GM18519 (cell line): ENCODE measurements around the gene ADAMTS18.
"Not testable (repeated sequence)": the region's sequence is repeated elsewhere in the genome, so short reads cannot be mapped to it uniquely, and the experiment has no call there.

Source experiments
- ATAC-seq: cut with Tn5 transposase; IDR thresholded peaks from one replicate; pipeline ENCODE4 v1.9.1; 2021; ENCODE audit warnings: mild to moderate bottlenecking, moderate library complexity; ENCODE audit not compliant: unreplicated experiment, low FRiP score

ADAMTS18 gene, protein sequence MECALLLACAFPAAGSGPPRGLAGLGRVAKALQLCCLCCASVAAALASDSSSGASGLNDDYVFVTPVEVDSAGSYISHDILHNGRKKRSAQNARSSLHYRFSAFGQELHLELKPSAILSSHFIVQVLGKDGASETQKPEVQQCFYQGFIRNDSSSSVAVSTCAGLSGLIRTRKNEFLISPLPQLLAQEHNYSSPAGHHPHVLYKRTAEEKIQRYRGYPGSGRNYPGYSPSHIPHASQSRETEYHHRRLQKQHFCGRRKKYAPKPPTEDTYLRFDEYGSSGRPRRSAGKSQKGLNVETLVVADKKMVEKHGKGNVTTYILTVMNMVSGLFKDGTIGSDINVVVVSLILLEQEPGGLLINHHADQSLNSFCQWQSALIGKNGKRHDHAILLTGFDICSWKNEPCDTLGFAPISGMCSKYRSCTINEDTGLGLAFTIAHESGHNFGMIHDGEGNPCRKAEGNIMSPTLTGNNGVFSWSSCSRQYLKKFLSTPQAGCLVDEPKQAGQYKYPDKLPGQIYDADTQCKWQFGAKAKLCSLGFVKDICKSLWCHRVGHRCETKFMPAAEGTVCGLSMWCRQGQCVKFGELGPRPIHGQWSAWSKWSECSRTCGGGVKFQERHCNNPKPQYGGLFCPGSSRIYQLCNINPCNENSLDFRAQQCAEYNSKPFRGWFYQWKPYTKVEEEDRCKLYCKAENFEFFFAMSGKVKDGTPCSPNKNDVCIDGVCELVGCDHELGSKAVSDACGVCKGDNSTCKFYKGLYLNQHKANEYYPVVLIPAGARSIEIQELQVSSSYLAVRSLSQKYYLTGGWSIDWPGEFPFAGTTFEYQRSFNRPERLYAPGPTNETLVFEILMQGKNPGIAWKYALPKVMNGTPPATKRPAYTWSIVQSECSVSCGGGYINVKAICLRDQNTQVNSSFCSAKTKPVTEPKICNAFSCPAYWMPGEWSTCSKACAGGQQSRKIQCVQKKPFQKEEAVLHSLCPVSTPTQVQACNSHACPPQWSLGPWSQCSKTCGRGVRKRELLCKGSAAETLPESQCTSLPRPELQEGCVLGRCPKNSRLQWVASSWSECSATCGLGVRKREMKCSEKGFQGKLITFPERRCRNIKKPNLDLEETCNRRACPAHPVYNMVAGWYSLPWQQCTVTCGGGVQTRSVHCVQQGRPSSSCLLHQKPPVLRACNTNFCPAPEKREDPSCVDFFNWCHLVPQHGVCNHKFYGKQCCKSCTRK (N-terminal part only)

DNA sequence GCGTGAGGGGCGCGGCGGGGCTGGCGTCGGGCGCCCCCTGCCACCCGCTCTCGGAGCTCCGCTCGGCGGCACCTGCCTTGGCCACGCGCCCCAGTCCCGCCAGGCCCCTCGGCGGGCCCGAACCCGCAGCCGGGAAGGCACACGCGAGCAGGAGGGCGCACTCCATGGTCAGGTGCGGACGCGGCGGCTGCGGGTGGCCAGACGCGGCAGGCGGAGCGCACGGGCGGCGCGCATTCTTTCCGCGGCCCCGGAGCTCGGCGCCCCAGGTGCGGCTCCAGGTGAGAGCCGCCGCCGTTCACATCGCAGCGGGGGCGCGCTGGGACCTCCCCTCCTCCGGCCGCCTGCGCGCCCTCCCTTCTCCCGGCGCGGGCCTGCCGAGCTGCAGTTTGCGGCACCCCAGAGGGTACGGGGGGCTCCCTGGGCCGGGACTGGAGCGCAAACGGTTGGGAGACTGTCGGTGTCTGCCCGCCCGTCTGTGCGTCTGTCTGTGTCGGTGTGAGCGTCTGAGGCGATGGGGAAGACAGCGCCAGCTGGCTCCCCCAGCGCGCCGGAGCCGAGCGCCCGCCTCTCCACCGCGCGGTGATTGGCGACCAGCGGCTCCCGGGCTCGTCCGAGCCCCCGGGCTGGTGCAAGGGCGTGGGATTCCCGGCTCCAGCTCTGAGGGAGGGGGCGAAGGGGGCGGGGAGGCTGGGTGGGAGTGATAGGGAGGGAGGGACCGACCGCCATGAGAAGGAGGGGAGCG, at the start of gene ADAMTS18:
ADAMTS18 (minus strand) TSS at position 505 of the 742 bp plus-strand sequence; CDS start at position 166, 339 bp downstream.
- no peak for ATAC-seq

DNA sequence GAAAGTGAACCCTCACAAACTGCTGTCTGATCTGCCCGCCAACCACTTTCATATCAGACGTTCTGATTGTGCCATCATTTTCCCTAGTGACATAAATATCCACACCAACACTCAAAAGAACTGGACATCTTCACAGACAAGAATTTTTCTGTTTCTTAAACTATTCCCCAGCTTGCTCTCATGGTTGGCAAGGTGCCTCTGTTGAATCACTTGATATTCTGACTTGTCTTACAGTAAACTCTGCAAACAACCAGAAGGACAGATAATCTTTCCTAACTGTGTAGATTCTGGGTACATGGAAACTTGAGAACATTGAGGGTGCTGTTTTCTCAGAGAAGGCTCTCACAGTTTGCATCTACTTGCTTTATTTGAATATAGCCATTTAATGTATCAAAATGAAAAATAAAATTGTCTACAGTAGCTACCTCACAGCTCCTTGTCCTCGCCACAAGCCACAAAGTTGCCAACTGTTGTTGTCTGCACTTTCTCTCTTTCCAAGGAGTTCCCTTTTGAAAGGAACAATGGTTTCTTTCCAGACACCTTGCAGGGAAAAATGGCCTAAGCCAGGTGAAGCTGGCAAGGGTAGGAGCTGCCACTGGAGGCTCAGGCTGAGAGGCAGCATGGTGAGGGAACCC, 46.0 kb upstream of the ADAMTS18 start:
- ATAC-seq: no peak

DNA sequence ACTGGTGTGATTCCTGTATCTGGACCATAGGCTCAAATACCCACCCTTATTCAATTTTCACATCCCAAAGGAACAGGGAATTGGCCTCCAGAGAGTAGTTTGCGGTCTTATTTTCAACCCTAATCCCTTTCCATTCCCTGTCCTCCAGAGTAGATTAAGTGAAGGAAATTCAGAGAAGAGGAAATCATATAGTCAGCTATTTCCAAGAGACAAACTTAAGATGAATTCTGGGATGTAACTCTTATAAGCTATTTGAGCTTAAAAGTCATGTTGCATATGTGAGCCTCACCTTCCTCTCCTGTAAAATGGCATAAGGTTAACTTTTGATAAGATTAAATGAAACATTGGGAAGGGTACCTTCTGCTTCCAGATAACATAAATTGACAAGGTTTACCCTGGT, 37.4 kb upstream of the ADAMTS18 start:
- ATAC-seq: no peak

DNA sequence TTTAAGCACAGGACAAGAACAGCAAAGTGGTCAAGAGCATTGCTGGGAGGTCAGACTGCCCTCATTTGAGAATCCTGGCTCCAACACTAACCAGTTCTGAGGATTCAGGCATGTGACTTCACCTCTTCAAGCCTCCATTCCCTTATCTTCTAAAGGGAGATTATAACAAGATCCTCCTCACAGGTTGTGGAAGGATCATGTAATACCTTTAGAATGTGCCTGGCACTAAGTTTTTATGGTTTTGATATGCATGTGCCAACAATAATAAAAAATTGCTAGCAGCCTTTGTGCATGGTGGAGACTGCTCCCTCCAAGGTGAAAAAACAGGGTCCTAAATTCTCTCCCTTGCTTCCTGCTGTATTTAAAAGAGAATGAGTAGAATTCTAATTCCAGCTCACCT, 36.0 kb upstream of the ADAMTS18 start:
- ATAC-seq: no peak

DNA sequence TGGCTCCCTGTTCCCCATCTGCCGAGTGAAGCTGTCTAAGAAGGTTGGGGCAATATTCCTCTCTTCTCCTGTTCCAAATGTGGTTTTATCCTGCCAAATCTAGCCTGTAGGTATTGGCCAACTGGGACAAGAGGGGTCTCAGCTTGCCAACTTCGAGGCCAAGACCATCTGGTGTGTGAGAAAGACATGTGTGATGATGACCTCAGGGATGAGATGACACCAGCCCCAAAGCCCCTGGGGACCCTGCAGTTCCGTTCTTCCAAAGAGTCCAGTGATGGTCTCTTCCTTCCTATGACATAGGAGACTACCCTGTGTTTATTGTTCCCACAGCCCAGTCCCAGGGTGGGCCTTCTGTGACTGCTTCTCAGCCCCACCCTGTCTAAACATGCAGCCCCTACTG, 34.8 kb upstream of the ADAMTS18 start:
- no peak for ATAC-seq

DNA sequence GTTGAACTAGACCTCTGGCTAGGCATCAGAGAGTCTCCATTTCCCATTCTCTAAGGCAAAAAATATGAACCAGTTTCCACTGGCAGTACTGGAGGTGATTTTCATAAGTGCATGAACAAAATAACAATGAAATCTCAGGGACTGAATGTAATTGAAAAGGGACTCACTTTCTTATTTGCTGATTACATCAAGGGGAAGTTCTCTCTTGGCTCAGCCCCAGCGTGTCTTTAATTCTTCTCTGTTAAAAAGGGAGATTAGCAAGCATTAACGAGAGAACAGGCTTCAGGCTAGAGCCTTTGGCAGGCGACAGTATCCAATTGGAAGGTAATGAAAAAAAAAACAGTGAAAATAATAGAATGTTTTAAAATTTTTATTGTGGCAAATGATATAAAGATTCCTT, 34.0 kb upstream of the ADAMTS18 start:
- no peak for ATAC-seq

GRCh38 chr16:77467821-77468335, 33.0 kb upstream of the ADAMTS18 start:
- ATAC-seq: no peak

GRCh38 chr16:77463659-77464058, 28.8 kb upstream of the ADAMTS18 start:
- ATAC-seq: not testable (repeated sequence)

DNA sequence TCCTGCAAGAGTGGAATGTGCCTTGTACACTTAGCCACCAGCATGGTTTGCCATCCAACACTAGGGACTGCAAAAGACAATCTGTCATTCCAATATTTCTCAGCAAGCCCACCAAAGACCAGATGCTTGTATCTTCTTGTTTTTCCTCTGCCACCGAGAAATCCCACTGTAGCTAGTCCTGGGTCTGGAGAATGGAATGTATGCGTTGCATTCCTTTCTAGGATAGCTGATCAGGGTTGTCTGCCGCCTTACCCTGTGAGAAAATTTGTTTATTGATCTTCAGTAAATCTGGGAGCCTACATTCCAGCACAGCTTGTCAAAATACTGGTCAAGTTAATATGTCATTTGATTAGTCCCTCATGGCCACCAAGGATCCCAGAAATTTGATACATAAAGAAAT, 28.1 kb upstream of the ADAMTS18 start:
- ATAC-seq: no peak

DNA sequence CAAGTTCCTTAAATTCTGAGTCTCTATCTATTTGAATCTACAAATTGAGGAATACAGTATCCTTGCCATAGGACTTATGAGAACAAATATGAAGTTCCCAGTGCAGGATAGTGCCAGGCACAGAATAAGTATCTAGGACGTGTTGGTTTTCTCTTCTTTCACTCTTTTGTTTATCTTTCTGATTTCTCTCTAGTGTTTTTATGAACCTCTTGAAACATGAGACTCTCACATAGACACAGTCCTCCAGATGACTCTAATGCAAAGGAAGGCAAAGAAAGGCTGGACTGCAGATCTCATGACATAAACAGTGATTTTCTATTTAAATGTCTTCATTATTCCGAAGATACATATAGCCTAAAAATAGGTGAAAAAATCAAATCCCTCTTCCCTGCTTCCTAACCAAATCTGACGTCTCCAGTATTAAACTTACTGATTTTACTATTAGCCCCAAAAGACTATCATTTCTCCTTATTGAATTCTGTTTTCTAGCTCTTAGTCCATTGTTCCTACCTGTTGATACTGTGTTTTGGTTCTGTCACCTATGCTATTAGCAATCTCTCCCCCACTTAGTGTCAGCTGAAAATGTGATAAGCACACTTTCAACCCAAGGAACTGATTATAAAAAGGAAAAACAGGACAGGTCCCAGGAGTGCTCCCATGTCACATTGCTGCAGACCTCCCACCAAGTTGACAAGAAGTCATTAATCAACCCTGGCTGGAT, 24.9 kb upstream of the ADAMTS18 start:
- ATAC-seq: no peak

DNA sequence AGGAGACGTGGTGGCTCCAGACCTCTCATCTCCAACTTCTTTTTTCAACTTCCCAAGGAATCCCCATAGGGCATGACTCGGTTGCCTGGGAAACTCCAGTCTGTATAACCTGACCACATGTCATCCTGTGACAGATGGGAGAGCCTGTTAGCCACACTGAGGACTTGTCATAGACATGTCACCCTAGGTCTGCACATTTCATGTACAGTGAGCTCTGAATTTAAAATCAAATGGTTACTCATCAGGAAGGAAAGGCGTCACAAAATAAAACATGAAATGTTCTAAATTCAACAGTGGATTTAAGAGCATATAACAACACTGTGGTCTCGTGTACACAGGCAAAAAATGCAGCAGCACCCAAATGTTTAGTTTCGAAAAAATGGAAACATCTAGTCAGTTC, 22.2 kb upstream of the ADAMTS18 start:
- no peak for ATAC-seq

DNA sequence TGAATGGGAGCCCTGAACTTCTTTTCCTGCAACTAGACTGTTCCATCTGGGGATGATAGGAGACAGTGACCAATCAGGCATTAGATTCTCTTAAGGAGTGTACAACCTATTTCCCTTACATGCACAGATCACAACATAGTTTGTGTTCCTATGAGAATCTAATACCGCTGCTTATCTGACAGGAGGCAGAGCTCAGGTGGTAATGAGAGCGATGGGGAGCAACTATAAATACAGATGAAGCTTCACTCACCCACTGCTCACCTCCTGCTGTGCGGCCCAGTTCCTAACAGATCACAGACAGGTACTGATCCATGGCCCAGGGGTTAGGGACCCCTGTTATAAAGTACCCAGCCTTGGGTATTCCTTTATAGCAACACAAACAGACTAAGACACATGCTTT, 17.4 kb upstream of the ADAMTS18 start:
- no peak for ATAC-seq

- no peak for ATAC-seq
Measured at GRCh38 chr16:77450790-77451487, 16.1 kb upstream of the ADAMTS18 start.

DNA sequence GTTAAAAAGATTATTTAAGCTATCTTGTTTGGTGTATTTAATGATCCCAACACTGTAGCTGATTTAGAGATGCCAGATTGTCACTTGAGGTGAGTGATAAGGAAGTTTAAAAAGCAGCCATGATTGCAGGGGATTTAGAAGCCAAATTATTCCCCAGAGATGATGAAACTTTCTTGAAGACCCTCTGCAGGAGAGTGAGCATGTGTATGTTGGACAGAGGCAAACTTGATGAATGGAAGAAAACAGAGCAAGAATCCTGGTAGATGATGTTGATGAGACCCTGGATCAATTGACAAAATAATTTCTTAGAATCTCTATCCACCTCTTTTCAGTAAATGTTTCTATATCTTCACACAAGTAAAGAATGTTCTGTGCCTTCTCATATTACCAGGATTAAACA, 14.4 kb upstream of the ADAMTS18 start:
- no peak for ATAC-seq

GRCh38 chr16:77445324-77445723, 10.5 kb upstream of the ADAMTS18 start:
- no peak for ATAC-seq

GRCh38 chr16:77444147-77444460, 9.3 kb upstream of the ADAMTS18 start:
- no peak for ATAC-seq

- no peak for ATAC-seq
Measured at GRCh38 chr16:77443357-77444146, 8.7 kb upstream of the ADAMTS18 start.

GRCh38 chr16:77442078-77442477, 7.2 kb upstream of the ADAMTS18 start:
- ATAC-seq: no peak
